Measurements from ENCODE around the gene HCN3.
"Not testable (repeated sequence)": the region's sequence is repeated elsewhere in the genome, so short reads cannot be mapped to it uniquely, and the experiment has no call there.

HCN3 gene

GRCh38 chr1:155282488-155283091 lies 5.3 kb downstream of the HCN3 start:
- DNase-seq (ENCODE audit: low spot score), result no peak
- no peak for FAIRE-seq

GRCh38 chr1:155284476-155284875 lies 7.2 kb downstream of the HCN3 start:
- no peak for DNase-seq (ENCODE audit: low spot score)
- no peak for FAIRE-seq

- FAIRE-seq (no peak), DNase-seq (ENCODE audit: low spot score) (no peak)
Observed at GRCh38 chr1:155285063-155285462, 7.8 kb downstream of the HCN3 start.

- no peak for DNase-seq (ENCODE audit: low spot score)
- FAIRE-seq, result no peak
Observed at GRCh38 chr1:155285631-155286044, 8.4 kb downstream of the HCN3 start.

GRCh38 chr1:155286544-155286943 lies 9.3 kb downstream of the HCN3 start:
- DNase-seq (ENCODE audit: low spot score), result no peak
- FAIRE-seq, result no peak

- DNase-seq (ENCODE audit: low spot score), result no peak
- FAIRE-seq, result no peak
Observed at GRCh38 chr1:155287987-155288543, 10.8 kb downstream of the HCN3 start.

- not testable (repeated sequence) for FAIRE-seq; DNase-seq (ENCODE audit: low spot score)
Observed at GRCh38 chr1:155291006-155291405, 13.7 kb downstream of the HCN3 start.

GRCh38 chr1:155293086-155293749 lies 16.0 kb downstream of the HCN3 start:
- no peak for DNase-seq (ENCODE audit: low spot score)
- FAIRE-seq, result no peak

- FAIRE-seq, result no peak
- DNase-seq (ENCODE audit: low spot score), result no peak
Observed at GRCh38 chr1:155294520-155295182, 17.4 kb downstream of the HCN3 start.

- DNase-seq (ENCODE audit: low spot score) (no peak), FAIRE-seq (no peak)
Observed at GRCh38 chr1:155295183-155295941, 18.1 kb downstream of the HCN3 start.

- DNase-seq (ENCODE audit: low spot score) (no peak), FAIRE-seq (no peak)
Observed at GRCh38 chr1:155295942-155296267, 18.6 kb downstream of the HCN3 start.

- DNase-seq (ENCODE audit: low spot score) (no peak), FAIRE-seq (no peak)
Observed at GRCh38 chr1:155296661-155297060, 19.4 kb downstream of the HCN3 start.

GRCh38 chr1:155297384-155297783 lies 20.1 kb downstream of the HCN3 start:
- DNase-seq (ENCODE audit: low spot score), result no peak
- no peak for FAIRE-seq

GRCh38 chr1:155300024-155300423 lies 22.8 kb downstream of the HCN3 start:
- DNase-seq (ENCODE audit: low spot score) (no peak), FAIRE-seq (no peak)

- no peak for FAIRE-seq
- DNase-seq (ENCODE audit: low spot score), result no peak
Observed at GRCh38 chr1:155300553-155301329, 23.5 kb downstream of the HCN3 start.

- DNase-seq (ENCODE audit: low spot score) (no peak), FAIRE-seq (no peak)
Observed at GRCh38 chr1:155301342-155301841, 24.1 kb downstream of the HCN3 start, which contains the start of gene PKLR. PKLR (minus strand) TSS chr1:155301438; CDS start chr1:155301395, 43 bp downstream.

- peak; percentile 36 for FAIRE-seq
Observed at GRCh38 chr1:155304558-155305063, 27.3 kb downstream of the HCN3 start.

GRCh38 chr1:155305881-155306391 lies 28.7 kb downstream of the HCN3 start:
- DNase-seq (ENCODE audit: low spot score) (no peak), FAIRE-seq (no peak)

More at GRCh38 chr1:155304558-155305063, 27.3 kb downstream of the HCN3 start:
- DNase-seq (ENCODE audit: low spot score), result peak; percentile 61

GRCh38 chr1:155307247-155307740 lies 30.0 kb downstream of the HCN3 start:
- DNase-seq (ENCODE audit: low spot score), result peak; percentile 23
- no peak for FAIRE-seq

Measured in RCC 7860 (cell line).